Measurements from ENCODE around the gene GPR45.

GRCh38 chr2:105231232-105231619 lies 10.3 kb upstream of the GPR45 start:
- TF ChIP-seq FOXO4 (CRISPR knock-in tag; conservative IDR thresholded peaks at IDR 0.05), result no peak
- no peak for TF ChIP-seq RXRA (CRISPR knock-in tag; IDR thresholded peaks at IDR 0.05)
- TF ChIP-seq ZNF33B (CRISPR knock-in tag; IDR thresholded peaks at IDR 0.05), result no peak
